Measurements from ENCODE around the gene DSCAML1.

The DSCAML1 gene

DNA sequence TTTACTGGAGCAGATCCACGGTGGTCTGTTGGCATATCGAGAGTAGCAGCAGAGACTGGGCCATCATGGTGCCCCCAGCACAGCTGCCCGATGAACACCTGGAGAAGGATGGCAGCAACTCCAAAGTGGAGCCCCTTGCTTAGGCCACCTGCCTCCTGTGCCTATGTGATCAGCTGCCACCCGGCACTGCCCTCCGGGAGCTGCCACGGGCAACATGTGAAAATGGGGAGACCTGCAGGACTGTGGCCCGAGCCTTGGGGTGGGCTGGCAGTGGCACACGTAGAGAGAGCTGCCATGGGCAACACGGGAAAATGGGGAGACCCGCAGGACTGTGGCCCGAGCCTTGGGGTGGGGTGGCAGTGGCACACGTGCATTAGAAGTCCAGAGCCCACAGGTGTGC lies 24.4 kb upstream of the DSCAML1 start:
- no peak for DNase-seq (ENCODE audit: low read depth)
- H3K4me3 ChIP-seq (ENCODE audit: low read depth, low read length) = no peak overlapping the region
- TF ChIP-seq CTCF (IDR thresholded peaks at IDR 0.05; ENCODE audit: insufficient read depth, low read depth, low read length, missing control alignments) = no peak

GRCh38 chr11:117820516-117820915 lies 23.5 kb upstream of the DSCAML1 start:
- no peak for TF ChIP-seq CTCF (IDR thresholded peaks at IDR 0.05; ENCODE audit: insufficient read depth, low read depth, low read length, missing control alignments)
- H3K4me3 ChIP-seq (ENCODE audit: low read depth, low read length) = no peak overlapping the region
- no peak for DNase-seq (ENCODE audit: low read depth)

DNA sequence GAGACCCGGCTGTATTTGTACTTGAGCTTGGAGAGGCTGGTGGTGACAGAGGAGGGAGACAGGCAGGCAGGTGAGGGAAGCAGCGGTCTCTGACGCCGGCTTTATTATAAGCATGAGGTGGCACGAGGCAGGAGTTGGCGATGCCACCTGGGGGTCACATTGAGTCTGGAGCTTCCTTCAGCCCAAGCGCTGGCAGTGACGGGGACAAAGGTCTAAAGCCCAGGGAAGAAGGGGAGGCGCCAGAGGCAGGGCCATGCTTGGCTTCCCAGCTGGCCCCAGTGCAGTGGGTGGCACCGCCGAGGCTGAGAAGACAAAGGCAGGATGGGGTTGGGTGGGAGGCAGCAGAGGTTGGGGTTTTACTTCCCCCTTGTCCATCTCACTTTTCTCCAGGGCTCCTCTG lies 23.1 kb upstream of the DSCAML1 start:
- no peak overlapping the region for H3K4me3 ChIP-seq (ENCODE audit: low read depth, low read length)
- no peak for DNase-seq (ENCODE audit: low read depth)
- TF ChIP-seq CTCF (IDR thresholded peaks at IDR 0.05; ENCODE audit: insufficient read depth, low read depth, low read length, missing control alignments) = no peak

DNA sequence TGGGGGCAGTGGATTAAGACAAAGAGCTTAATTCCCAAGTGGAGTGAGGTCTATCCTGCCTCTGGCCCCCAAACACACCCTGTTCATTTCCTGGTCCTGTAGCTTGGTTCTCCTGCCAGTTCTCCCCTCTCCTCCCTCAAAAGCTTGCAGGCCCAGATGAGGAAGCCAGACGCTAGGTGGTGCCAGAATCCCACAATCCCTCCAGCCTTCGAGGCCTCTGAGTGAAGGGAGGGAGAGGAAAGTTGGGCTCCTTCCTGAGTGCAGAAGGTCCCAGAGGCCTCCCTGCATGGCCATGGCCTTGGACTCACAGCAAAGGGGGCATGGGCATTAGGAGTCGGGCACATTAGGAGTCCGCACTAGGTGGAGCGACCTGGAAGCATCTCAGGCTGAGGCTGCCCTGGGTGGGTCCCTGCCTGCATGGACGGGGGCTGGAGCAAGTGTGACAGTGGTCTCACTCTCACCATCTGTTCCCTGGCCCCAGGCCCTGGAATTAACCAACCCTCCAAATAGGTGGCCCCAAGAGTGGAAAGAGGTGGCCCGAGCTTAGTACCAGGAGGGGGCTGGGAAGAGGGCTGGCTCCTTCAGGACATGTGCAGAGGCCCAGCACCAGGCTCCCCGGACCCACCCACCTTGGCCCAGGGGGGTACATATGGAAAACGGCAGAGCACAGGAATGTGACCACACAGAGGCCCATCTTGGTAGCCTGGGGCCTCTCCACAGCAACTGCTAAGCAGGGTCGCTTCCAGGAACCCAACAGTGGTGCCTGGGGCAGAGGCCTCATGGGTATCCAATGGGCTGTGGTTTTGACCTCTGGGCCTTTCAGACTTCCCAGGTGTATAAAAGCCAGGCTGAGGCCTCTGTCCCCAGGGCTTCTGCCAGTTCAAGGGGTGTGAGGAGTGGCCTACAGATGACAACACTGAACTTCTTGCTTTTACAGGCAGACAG lies 22.4 kb upstream of the DSCAML1 start:
- peak; percentile 79 for DNase-seq (ENCODE audit: low read depth)
- H3K4me3 ChIP-seq (ENCODE audit: low read depth, low read length) = no peak overlapping the region
- peak; percentile 70 for TF ChIP-seq CTCF (IDR thresholded peaks at IDR 0.05; ENCODE audit: insufficient read depth, low read depth, low read length, missing control alignments)

DNA sequence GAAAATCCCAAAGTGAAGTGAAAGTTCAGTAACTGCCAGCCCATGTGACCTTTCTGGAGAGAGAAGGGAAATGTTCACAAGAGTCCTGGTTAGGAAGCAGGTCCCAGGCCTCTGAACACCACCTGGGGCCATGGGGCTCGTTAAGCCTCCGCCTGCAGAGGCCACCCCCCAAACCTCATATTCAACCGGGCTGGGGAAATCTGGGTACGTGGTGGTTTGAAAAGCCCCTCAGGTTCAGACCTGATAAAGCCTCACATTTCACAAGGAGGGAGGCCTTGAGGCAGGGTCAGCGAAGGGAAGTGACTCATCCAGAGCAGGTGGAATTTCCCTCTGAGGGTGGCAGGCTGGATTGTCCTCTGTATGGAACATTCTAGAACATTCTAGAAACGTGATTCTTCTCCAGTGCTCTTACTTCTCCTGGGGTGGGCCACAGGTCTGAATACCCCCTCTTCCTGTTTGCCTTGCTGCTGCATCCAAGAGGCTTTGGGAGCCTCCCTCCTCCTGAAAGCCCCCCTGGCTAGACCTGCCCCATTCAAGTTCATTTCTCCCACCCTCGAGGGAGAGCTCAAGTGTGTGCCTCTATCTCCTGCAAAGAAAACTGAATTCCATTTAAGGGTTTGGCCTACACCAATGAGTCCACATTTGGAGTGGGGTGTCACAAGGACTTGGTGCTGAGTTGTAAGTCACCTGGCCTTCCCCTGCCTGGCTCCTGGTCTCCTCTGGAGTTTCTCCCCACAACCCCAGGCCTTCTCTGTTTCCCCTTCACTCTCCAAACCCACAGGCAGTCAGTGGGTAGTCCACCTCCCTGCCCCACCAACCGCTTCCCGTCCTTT lies 21.2 kb upstream of the DSCAML1 start:
- TF ChIP-seq CTCF (IDR thresholded peaks at IDR 0.05; ENCODE audit: insufficient read depth, low read depth, low read length, missing control alignments) = no peak
- no peak overlapping the region for H3K4me3 ChIP-seq (ENCODE audit: low read depth, low read length)
- DNase-seq (ENCODE audit: low read depth) = peak; percentile 86

- peak overlapping the region; percentile 56 for H3K4me3 ChIP-seq (ENCODE audit: low read depth, low read length)
- peak; percentile 99 for TF ChIP-seq CTCF (IDR thresholded peaks at IDR 0.05; ENCODE audit: insufficient read depth, low read depth, low read length, missing control alignments)
- peak; percentile 89 for DNase-seq (ENCODE audit: low read depth)
These were observed 20.5 kb upstream of the DSCAML1 start for GRCh38 chr11:117817368-117818040.

All from GM12865 (cell line).